Upper lobe of left lung (tissue), 4 donors: ENCODE results near the gene S100A1.

Source experiments
- EP300 ChIP-seq, 4 donors: sonication (generic); formaldehyde crosslinking; IDR thresholded peaks; one replicate each; pipeline ENCODE4 v1.5.1; 2017; ENCODE audit warnings: antibody characterized with exemption in 4 of 4, control low read depth in 2 of 4
- TF ChIP-seq, protein P1 (sequence below), 6 experiments: fragments of 450-650 bp in 4 of 6; fragments of 200-600 bp in 2 of 6; sonication (generic) in 2 of 6; IDR thresholded peaks; one replicate each; pipeline ENCODE4 v1.5.1; 2016 to 2019; ENCODE audit warnings: antibody characterized with exemption in 6 of 6

- no peak for TF ChIP-seq EP300 (IDR thresholded peaks at IDR 0.05)
- TF ChIP-seq, protein P1, sequence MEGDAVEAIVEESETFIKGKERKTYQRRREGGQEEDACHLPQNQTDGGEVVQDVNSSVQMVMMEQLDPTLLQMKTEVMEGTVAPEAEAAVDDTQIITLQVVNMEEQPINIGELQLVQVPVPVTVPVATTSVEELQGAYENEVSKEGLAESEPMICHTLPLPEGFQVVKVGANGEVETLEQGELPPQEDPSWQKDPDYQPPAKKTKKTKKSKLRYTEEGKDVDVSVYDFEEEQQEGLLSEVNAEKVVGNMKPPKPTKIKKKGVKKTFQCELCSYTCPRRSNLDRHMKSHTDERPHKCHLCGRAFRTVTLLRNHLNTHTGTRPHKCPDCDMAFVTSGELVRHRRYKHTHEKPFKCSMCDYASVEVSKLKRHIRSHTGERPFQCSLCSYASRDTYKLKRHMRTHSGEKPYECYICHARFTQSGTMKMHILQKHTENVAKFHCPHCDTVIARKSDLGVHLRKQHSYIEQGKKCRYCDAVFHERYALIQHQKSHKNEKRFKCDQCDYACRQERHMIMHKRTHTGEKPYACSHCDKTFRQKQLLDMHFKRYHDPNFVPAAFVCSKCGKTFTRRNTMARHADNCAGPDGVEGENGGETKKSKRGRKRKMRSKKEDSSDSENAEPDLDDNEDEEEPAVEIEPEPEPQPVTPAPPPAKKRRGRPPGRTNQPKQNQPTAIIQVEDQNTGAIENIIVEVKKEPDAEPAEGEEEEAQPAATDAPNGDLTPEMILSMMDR (IDR thresholded peaks at IDR 0.05) = no peak
Observed at GRCh38 chr1:153616917-153617311, 11.3 kb upstream of the S100A1 start.
